Sigmoid colon (tissue), 7 donors: ENCODE measurements around the gene MFAP4. TPM values are rescaled to one million over a fixed set of nuclear protein-coding genes. Genes with fewer than 3 reads are reported as not detected.

Experiments used
- DNase-seq: peaks from one replicate; pipeline ENCODE4 v3.0.0-alpha.2; 2019
- H3K27ac ChIP-seq, 4 donors: fragments of 200-600 bp; sonication (generic); one replicate each; pipeline ENCODE4 v1.5.1; 2016 to 2019; ENCODE audit warnings: mild to moderate bottlenecking in 1 of 4
- H3K27me3 ChIP-seq, 3 donors: fragments of 200-600 bp; sonication (generic); one replicate each; pipeline ENCODE4 v1.5.1; 2019; ENCODE audit warnings: mild to moderate bottlenecking in 1 of 3
- H3K36me3 ChIP-seq, 4 donors: fragments of 200-600 bp; sonication (generic); one replicate each; pipeline ENCODE4 v1.5.1; 2016 to 2019
- H3K4me1 ChIP-seq, 4 donors: fragments of 200-600 bp; sonication (generic); one replicate each; pipeline ENCODE4 v1.5.1; 2017 to 2019
- H3K4me3 ChIP-seq, 4 donors: fragments of 200-600 bp; sonication (generic); one replicate each; pipeline ENCODE4 v1.5.1; 2017 to 2019; ENCODE audit warnings: mild to moderate bottlenecking in 2 of 4, moderate library complexity in 1 of 4
- H3K9me3 ChIP-seq, 4 donors: fragments of 200-600 bp in 3 of 4; sonication (generic) in 3 of 4; one replicate each; pipeline versions ENCODE4 v1.5.1 to v1.6.1; 2013 to 2019
- CTCF ChIP-seq, 4 experiments: fragments of 450-650 bp in 3 of 4; fragments of 200-600 bp in 1 of 4; IDR thresholded peaks; one replicate each; pipeline ENCODE4 v1.5.1; 2016 to 2019; ENCODE audit warnings: antibody characterized with exemption in 4 of 4, mild to moderate bottlenecking in 3 of 4, moderate library complexity in 2 of 4
- EP300 ChIP-seq, 4 donors: sonication (generic); formaldehyde crosslinking; IDR thresholded peaks; one replicate each; pipeline ENCODE4 v1.6.1; 2017; ENCODE audit warnings: antibody characterized with exemption in 4 of 4
- POLR2A ChIP-seq, 2 donors: fragments of 450-650 bp; IDR thresholded peaks; one replicate each; pipeline ENCODE4 v1.6.1; 2016; ENCODE audit warnings: antibody characterized with exemption in 2 of 2, mild to moderate bottlenecking in 2 of 2, moderate library complexity in 2 of 2
- POLR2AphosphoS5 ChIP-seq, 4 donors: sonication (generic); formaldehyde crosslinking; IDR thresholded peaks; one replicate each; pipeline ENCODE4 v1.6.1; 2017; ENCODE audit warnings: antibody characterized with exemption in 4 of 4
- WGBS, 2 donors: extraction: QIAGEN DNeasy Blood & Tissue Kit; methylation state at CpG; one replicate each; pipeline ENCODE4 v1.1.7; 2013; 5-methylcytosine and 5-hydroxymethylcytosine counted together
- intact Hi-C: fragments of 100-400 bp; cut with DNase I; formaldehyde crosslinking; loops from one replicate; pipeline ENCODE4 v1.15.1; 2023
- polyA plus RNA-seq, 3 donors: library from polyadenylated mRNA; stranded (reverse); fragments of 200-250 nt; gene quantifications; one replicate each; pipeline ENCODE4 v1.2.3, GENCODE V29; 2013
- small RNA-seq, 3 donors: library from RNA; depleted of rRNA; stranded (forward); fragments of <200 nt; gene quantifications; one replicate each; pipeline ENCODE3, GENCODE V24; 2016
- total RNA-seq, 4 donors: library from RNA; depleted of rRNA; stranded (reverse); fragments of >200 nt; gene quantifications; one replicate each; pipeline ENCODE4 v1.1.0, GENCODE V29; 2016
- donor health status: healthy with polysubstance abuse.
- donor health status: Bipolar disorder and iron deficiency.
- donor health status: healthy.

MFAP4 gene
- total and polyA plus RNA-seq, 7 donors: 9.9 to 324 (median 189) TPM

DNA sequence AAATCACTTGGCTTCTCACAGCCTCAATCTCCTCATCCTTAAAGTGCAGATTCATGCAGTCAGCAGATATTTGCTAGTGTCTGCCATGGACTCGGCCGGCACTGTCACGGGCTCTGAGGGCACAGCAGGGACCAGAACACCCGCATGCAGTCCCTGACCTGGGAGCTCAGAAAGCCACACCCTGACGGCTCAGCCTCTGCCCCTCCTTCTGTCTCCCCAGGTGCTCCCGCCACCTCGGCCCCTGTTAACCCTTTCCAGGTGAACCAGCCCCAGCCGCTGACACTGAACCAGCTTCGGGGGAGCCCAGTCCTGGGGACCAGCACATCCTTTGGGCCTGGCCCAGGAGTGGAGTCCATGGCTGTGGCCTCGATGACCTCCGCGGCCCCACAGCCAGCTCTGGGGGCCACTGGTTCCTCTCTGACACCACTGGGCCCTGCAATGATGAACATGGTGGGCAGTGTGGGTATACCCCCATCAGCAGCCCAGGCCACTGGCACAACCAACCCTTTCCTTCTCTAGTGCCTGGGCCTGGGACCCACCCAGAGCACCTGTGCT, 53.2 kb downstream of the MFAP4 start:
- intact Hi-C loops: no loop called here

More for the DNA sequence above, 53.2 kb downstream of the MFAP4 start:
- Histone ChIP-seq H3K4me3 (no peak overlapping the region), H3K27ac (no peak overlapping the region), H3K36me3 (peaks cover 4 to 42% (median 6%) of the 10 kb centered on the region in 4 donors), H3K4me1 (peaks cover 0 to 36% (median 8%) of the 10 kb centered on the region in 4 donors), H3K9me3 (no peaks in the 10 kb centered on the region), H3K27me3 (no peaks in the 10 kb centered on the region)
- WGBS, 2 donors: 71 to 87% methylated on average over 12 of the region's 12 CpGs
- DNase-seq: peak; percentile 53
- TF ChIP-seq POLR2AphosphoS5 (IDR thresholded peaks at IDR 0.05): no peak
- no peak for TF ChIP-seq CTCF (IDR thresholded peaks at IDR 0.05)
- TF ChIP-seq EP300 (IDR thresholded peaks at IDR 0.05): no peak
- TF ChIP-seq POLR2A (IDR thresholded peaks at IDR 0.05): no peak

Small RNA genes within 50 kb of the gene (small RNA-seq; reads per million reads assigned to genes)
- gene MIR1180: 6.5 to 10.6 (median 6.8) reads per million in 3 donors
- gene RF00537: 0 reads per million in 3 donors

Other genes starting within 250 kb of the MFAP4 start
- gene EPN2, start 149.8 kb downstream of the MFAP4 start, total RNA-seq: 10 to 100 TPM; 31.7 to 55.4 (median 47.6) TPM
- 10 to 100 TPM; 12.0 to 22.1 (median 15.3) TPM for gene EPN2, start 149.8 kb downstream of the MFAP4 start, polyA plus RNA-seq
- 10 to 100 TPM; 15.2 to 22.4 (median 16.0) TPM for gene B9D1, start 24.5 kb downstream of the MFAP4 start, total RNA-seq
- gene B9D1, start 24.5 kb downstream of the MFAP4 start, polyA plus RNA-seq: 10 to 100 TPM in 1 of 3 donors, 1 to 10 TPM in 2; 6.6 to 12.1 (median 6.9) TPM
- gene MAPK7, start 8.7 kb downstream of the MFAP4 start, total RNA-seq: 10 to 100 TPM; 22.4 to 45.7 (median 29.5) TPM
- gene MAPK7, start 8.7 kb downstream of the MFAP4 start, polyA plus RNA-seq: 10 to 100 TPM; 18.3 to 35.9 (median 22.8) TPM
- 1 to 10 TPM; 3.8 to 8.6 (median 7.8) TPM for gene RNF112, start 24.0 kb upstream of the MFAP4 start, total RNA-seq
- 1 to 10 TPM in 1 of 3 donors, under 1 TPM in 2; 0.60 to 7.2 (median 0.92) TPM for gene RNF112, start 24.0 kb upstream of the MFAP4 start, polyA plus RNA-seq
- 1 to 10 TPM in 2 of 4 donors, under 1 TPM in 2; 0.82 to 8.2 (median 2.5) TPM for gene SLC47A1, start 146.7 kb upstream of the MFAP4 start, total RNA-seq
- 1 to 10 TPM in 2 of 3 donors, under 1 TPM in 1; 0.82 to 3.7 (median 1.2) TPM for gene SLC47A1, start 146.7 kb upstream of the MFAP4 start, polyA plus RNA-seq